Heart left ventricle (tissue), 16 donors: ENCODE results near the gene OXLD1. TPM values are rescaled to one million over a fixed set of nuclear protein-coding genes. Genes with fewer than 3 reads are reported as not detected.

Experiments
- ATAC-seq, 4 donors: fragments of 200-7000 bp; cut with Tn5 transposase; one replicate each; pipeline ENCODE4 v1.9.1; 2020 to 2022; ENCODE audit warnings: moderate library complexity in 4 of 4, mild to moderate bottlenecking in 3 of 4, moderate number of reproducible peaks in 1 of 4
- DNase-seq, 5 donors: peaks; one replicate each; pipeline ENCODE4 v3.0.0-alpha.2; 2020
- H3K27ac ChIP-seq, 12 donors: fragments of 200-600 bp; sonication (generic) in 4 of 12; one replicate each; pipeline versions ENCODE4 v1.5.0 to v1.8.0; 2016 to 2022; ENCODE audit warnings: mild to moderate bottlenecking in 2 of 12
- H3K27me3 ChIP-seq, 9 donors: fragments of 200-600 bp; sonication (generic) in 2 of 9; one replicate each; pipeline versions ENCODE4 v1.5.1 to v1.8.0; 2016 to 2022; ENCODE audit warnings: mild to moderate bottlenecking in 3 of 9
- H3K36me3 ChIP-seq, 9 donors: fragments of 200-600 bp; sonication (generic) in 2 of 9; one replicate each; pipeline versions ENCODE4 v1.5.0 to v1.8.0; 2018 to 2022; ENCODE audit warnings: mild to moderate bottlenecking in 2 of 9
- H3K4me1 ChIP-seq, 12 donors: fragments of 200-600 bp; sonication (generic) in 4 of 12; one replicate each; pipeline versions ENCODE4 v1.5.0 to v1.8.0; 2016 to 2022; ENCODE audit warnings: mild to moderate bottlenecking in 3 of 12
- H3K4me3 ChIP-seq, 12 donors: fragments of 200-600 bp; sonication (generic) in 4 of 12; one replicate each; pipeline versions ENCODE4 v1.5.0 to v1.8.0; 2017 to 2022; ENCODE audit warnings: mild to moderate bottlenecking in 9 of 12, moderate library complexity in 4 of 12
- H3K9me3 ChIP-seq, 12 donors: fragments of 200-600 bp; sonication (generic) in 4 of 12; one replicate each; pipeline versions ENCODE4 v1.5.0 to v1.8.0; 2016 to 2022; ENCODE audit warnings: mild to moderate bottlenecking in 1 of 12
- CTCF ChIP-seq, 12 donors: fragments of 200-600 bp; sonication (generic) in 4 of 12; IDR thresholded peaks; one replicate each; pipeline versions ENCODE4 v1.5.0 to v1.8.0; 2018 to 2022; ENCODE audit warnings: antibody characterized with exemption in 12 of 12, mild to moderate bottlenecking in 5 of 12
- POLR2A ChIP-seq, 2 donors: fragments of 450-650 bp; IDR thresholded peaks; one replicate each; pipeline ENCODE4 v1.6.1; 2017; ENCODE audit warnings: antibody characterized with exemption in 2 of 2, mild to moderate bottlenecking in 2 of 2, moderate library complexity in 2 of 2
- WGBS, 4 donors: extraction: QIAGEN DNeasy Blood & Tissue Kit in 2 of 4; methylation state at CpG; one replicate each; pipeline versions ENCODE4 v1.1.5 to v1.1.7; 2013 to 2018; 5-methylcytosine and 5-hydroxymethylcytosine counted together
- intact Hi-C, 10 donors: fragments of 100-400 bp; cut with DNase I; formaldehyde crosslinking; loops; one replicate each; pipeline versions ENCODE4 v1.11.1 to v1.14.2; 2022
- polyA plus RNA-seq, 2 donors: library from polyadenylated mRNA; stranded (reverse); fragments of 200-250 nt; gene quantifications; one replicate each; pipeline ENCODE4 v1.2.3, GENCODE V29; 2013
- total RNA-seq, 9 donors: library from RNA; depleted of rRNA in 2 of 9; stranded (reverse); fragments of >200 nt in 2 of 9; fragmentation: NEBNext Ultra II Directional in 3 of 9; extraction: Animal tissue kit (Norgen Biotek cat#: 25700) in 3 of 9; gene quantifications; one replicate each; pipeline versions ENCODE4 v1.1.0 to v1.2.4, GENCODE V29; 2016 to 2023
- donor health status: ischemic (EF 13 %, LVEDD 7.1; RV severe dilation, severe dysfunction).
- donor health status: healthy with polysubstance abuse.
- donor health status: DM: no; HTN: yes; CAD: no.
- donor health status: DM: no; HTN: no; CAD: no.
- donor health status: ischemic (EF 25% LVEDD 6.9; RV normal size, moderate dysfunction).
- donor health status: ischemic (EF 25% LVEDD 5.7; RV mildly dilated, moderate dysfunction).
- donor health status: healthy.
- donor health status: DM: yes; HTN: yes; CAD: no.
- donor health status: ischemic (EF 35%, LVEDD 5.7; RV mildly dilated, moderate dysfunction).
- donor health status: nonischemic (EF 11% LVEDD 7.7; RV severe dilation, severe dysfunction).
- donor health status: DM: yes; HTN: yes; CAD: no.
- donor health status: PGD.
- donor health status: ischemic (EF 29% LVEDD 5.4; RV normal size, mild dysfunction).
- donor health status: nonischemic (EF 23%, LVEDD 6.1; RV moderate dilation, normal function).

OXLD1 gene
- total and polyA plus RNA-seq, 11 donors, result 16.9 to 42.9 (median 22.1) TPM

GRCh38 chr17:81690066-81690465 lies 23.7 kb upstream of the OXLD1 start:
- Histone ChIP-seq H3K9me3 (no peaks in the 10 kb centered on the region), H3K27ac (no peak overlapping the region), H3K4me1 (peaks cover 0 to 9% (median 6%) of the 10 kb centered on the region in 12 donors), H3K4me3 (no peak overlapping the region), H3K36me3 (peaks cover 0 to 100% (median 87%) of the 10 kb centered on the region in 9 donors), H3K27me3 (no peaks in the 10 kb centered on the region)
- 85 to 94% (median 89%) methylated on average over 18 of the region's 18 CpGs for WGBS, 4 donors
- DNase-seq (no peak), ATAC-seq (no peak)
- TF ChIP-seq POLR2A (IDR thresholded peaks at IDR 0.05) (no peak), CTCF (IDR thresholded peaks at IDR 0.05) (no peak)
- intact Hi-C loops, result no loop called here

GRCh38 chr17:81688616-81689015 lies 22.2 kb upstream of the OXLD1 start:
- Histone ChIP-seq H3K4me3 (no peak overlapping the region), H3K27ac (no peak overlapping the region), H3K4me1 (peaks cover 5 to 18% (median 14%) of the 10 kb centered on the region in 12 donors), H3K9me3 (no peaks in the 10 kb centered on the region), H3K27me3 (no peaks in the 10 kb centered on the region), H3K36me3 (peaks cover 0 to 87% (median 75%) of the 10 kb centered on the region in 9 donors)
- ATAC-seq (no peak), DNase-seq (no peak)
- TF ChIP-seq POLR2A (IDR thresholded peaks at IDR 0.05) (no peak), CTCF (IDR thresholded peaks at IDR 0.05) (no peak)
- intact Hi-C loops, result no loop called here
- 88 to 96% (median 91%) methylated on average over 9 to 14 of the region's 14 CpGs for WGBS, 4 donors

- TF ChIP-seq POLR2A (IDR thresholded peaks at IDR 0.05) (no peak), CTCF (IDR thresholded peaks at IDR 0.05) (no peak)
- H3K4me1 ChIP-seq, result peaks cover 5 to 20% (median 15%) of the 10 kb centered on the region in 12 donors
- H3K9me3 ChIP-seq, result no peaks in the 10 kb centered on the region
- DNase-seq, result peak in 1 of 5 donors; percentile 61
- ATAC-seq, result no peak
- no peak overlapping the region for H3K4me3 ChIP-seq
- 90 to 94% (median 93%) methylated on average over 31 to 41 of the region's 41 CpGs for WGBS, 4 donors
- intact Hi-C loops, result no loop called here
- H3K36me3 ChIP-seq, result peaks cover 0 to 80% (median 69%) of the 10 kb centered on the region in 9 donors
- no peak overlapping the region for H3K27ac ChIP-seq
- no peaks in the 10 kb centered on the region for H3K27me3 ChIP-seq
Observed at GRCh38 chr17:81687770-81688541, 21.6 kb upstream of the OXLD1 start.

GRCh38 chr17:81686614-81687013 lies 20.2 kb upstream of the OXLD1 start:
- no peak for DNase-seq
- no peak overlapping the region for H3K4me3 ChIP-seq
- peaks cover 5 to 34% (median 26%) of the 10 kb centered on the region in 12 donors for H3K4me1 ChIP-seq
- H3K9me3 ChIP-seq, result no peaks in the 10 kb centered on the region
- H3K27ac ChIP-seq, result no peak overlapping the region
- intact Hi-C loops, result no loop called here
- ATAC-seq, result no peak
- no peaks in the 10 kb centered on the region for H3K27me3 ChIP-seq
- H3K36me3 ChIP-seq, result peaks cover 0 to 71% (median 56%) of the 10 kb centered on the region in 9 donors
- WGBS, 4 donors, result 90 to 93% (median 91%) methylated on average over 17 to 20 of the region's 20 CpGs
- TF ChIP-seq CTCF (IDR thresholded peaks at IDR 0.05) (no peak), POLR2A (IDR thresholded peaks at IDR 0.05) (no peak)
